ENCODE measurements around the gene BBS7.
A peak's percentile ranks its signal among the peaks of the same experiment; 100 is the strongest.

Gene BBS7, protein sequence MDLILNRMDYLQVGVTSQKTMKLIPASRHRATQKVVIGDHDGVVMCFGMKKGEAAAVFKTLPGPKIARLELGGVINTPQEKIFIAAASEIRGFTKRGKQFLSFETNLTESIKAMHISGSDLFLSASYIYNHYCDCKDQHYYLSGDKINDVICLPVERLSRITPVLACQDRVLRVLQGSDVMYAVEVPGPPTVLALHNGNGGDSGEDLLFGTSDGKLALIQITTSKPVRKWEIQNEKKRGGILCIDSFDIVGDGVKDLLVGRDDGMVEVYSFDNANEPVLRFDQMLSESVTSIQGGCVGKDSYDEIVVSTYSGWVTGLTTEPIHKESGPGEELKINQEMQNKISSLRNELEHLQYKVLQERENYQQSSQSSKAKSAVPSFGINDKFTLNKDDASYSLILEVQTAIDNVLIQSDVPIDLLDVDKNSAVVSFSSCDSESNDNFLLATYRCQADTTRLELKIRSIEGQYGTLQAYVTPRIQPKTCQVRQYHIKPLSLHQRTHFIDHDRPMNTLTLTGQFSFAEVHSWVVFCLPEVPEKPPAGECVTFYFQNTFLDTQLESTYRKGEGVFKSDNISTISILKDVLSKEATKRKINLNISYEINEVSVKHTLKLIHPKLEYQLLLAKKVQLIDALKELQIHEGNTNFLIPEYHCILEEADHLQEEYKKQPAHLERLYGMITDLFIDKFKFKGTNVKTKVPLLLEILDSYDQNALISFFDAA

GRCh38 chr4:121869841-121870822, at the start of gene BBS7:
BBS7 (minus strand) TSS chr4:121870474; CDS start chr4:121870313, 161 bp downstream.
- H3K27ac ChIP-seq, result peak within 1 kb of the TSS; percentile 10 to 96 (median 82)
- peak within 1 kb of the TSS; percentile 48 to 86 (median 74) for H3K4me3 ChIP-seq

DNA sequence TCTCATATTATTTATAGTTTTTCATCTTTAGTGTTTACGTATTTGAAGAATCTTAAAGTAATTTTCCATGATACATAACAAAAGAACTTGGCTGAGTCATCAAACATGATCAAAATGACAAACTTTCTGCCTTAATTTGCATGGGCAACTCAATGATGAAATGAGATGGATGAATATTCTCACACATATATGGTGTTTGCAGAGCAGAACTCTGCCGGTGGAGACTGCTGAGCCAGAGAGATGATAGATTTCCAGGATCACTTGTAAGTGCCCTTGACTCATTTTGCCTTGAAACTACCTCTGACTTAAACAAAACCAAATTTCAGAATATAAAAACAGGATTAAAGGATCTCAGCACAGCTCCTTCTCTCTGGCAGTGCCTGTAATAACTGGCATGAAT, 43.4 kb upstream of the BBS7 start:
- H3K27ac ChIP-seq, result no peak overlapping the region
- H3K4me3 ChIP-seq, result no peak overlapping the region

GRCh38 chr4:121908346-121908745, 38.1 kb upstream of the BBS7 start:
- Histone ChIP-seq H3K27ac (no peak overlapping the region), H3K4me3 (no peak overlapping the region)

DNA sequence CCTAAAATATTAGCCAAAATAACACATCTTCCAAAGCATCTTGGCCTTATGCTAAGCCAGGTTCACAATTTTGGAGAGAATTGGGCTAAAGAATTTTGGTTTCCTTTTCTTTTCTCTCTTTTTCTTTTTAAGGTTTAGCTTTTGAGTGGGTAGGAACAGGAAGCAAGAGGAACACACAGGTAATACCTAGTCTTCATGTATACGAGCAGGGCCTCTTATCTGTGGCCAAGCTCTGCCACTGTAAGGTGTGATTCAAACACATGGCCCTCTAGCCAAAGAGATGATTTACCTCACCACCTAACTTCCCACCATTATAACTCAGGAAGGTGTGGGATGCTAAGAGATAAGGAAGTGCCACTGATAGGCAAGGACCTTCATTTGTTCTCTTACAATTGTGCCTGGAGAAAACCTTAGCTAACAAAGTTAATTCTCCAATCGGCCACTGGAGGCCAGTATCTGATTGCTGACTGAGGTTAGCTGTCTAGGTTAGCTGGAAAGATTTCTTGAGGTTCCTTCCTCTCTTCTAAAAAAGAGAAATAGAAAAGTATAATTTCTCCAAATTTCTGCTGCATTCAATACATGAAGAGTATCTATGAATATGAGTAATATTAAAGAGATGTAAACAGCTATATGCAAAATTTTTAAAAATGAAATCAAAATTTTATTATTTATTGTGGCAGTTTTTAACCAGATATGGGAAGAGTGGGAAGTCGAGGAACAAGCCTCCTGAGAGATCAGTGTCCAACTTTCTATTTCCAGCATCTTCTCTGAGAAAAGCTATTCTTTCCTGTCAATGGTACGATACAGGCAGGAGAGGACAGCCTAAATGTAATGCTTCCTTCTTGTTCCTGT, 30.1 kb upstream of the BBS7 start:
- Histone ChIP-seq H3K4me3 (no peak overlapping the region), H3K27ac (no peak overlapping the region)

- H3K4me3 ChIP-seq, result no peak overlapping the region
Measured at GRCh38 chr4:121898150-121898549, 27.9 kb upstream of the BBS7 start.

DNA sequence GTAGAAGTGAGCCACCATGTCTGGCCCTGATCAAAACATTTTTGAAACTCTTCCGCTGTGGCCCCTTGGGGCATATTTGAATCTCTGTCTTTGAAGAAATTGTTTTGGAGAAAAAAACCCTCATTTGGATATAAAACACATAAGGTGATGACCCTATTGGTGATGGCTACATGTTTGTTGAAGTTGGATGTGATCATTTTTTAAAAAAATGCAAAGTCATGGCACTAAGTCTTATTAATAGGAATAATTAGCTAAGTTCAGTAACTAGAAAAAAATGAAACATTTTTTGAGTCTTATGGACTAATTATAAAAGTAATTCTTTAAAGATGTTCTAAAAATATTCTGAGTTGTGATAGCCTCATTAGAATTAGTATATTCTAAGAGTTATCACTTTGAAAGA, 17.9 kb upstream of the BBS7 start:
- Histone ChIP-seq H3K4me3 (no peak overlapping the region), H3K27ac (no peak overlapping the region)

More at GRCh38 chr4:121898150-121898549, 27.9 kb upstream of the BBS7 start:
- no peak overlapping the region for H3K27ac ChIP-seq

DNA sequence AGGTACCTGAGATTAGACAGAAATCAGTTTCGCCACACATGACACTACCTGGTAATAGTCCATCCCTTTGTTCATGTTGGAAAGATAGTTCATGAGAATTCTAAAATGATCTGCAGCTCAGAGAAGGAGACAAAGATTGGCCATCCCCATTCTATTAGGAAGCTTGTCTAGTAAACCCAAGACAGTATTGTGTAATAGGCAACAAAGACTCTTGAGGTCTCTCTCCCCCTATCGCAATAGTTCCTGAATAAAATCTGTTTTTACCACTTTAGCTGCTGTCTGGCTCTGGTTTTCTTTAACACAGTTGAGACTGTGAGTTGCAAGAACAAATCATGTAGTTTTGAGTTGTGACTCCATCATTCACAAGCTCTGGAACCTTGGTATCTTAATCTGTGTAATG, 14.8 kb upstream of the BBS7 start:
- no peak overlapping the region for H3K27ac ChIP-seq
- no peak overlapping the region for H3K4me3 ChIP-seq

GRCh38 chr4:121881158-121881557, 10.9 kb upstream of the BBS7 start:
- H3K4me3 ChIP-seq, result no peak overlapping the region

DNA sequence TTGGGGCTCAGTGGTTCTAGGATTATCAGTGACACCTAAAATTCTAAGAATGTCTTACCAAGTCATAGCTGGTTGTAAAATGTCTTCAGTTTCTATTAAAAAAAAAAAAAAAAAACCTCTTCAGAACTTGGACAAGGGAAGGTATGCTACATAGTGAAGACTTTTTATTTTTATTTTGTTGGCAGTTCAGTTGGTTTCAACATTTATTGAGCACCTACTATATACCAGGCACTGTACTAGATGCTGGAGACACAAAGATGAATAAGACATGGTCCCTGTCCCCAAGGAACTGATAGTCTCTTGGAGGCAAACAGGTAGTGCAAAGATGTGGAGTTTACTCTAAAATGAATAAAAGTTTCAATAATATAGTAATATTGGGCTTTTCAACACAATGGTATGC, 8.9 kb upstream of the BBS7 start:
- Histone ChIP-seq H3K4me3 (no peak overlapping the region), H3K27ac (no peak overlapping the region)

More at GRCh38 chr4:121881158-121881557, 10.9 kb upstream of the BBS7 start:
- no peak overlapping the region for H3K27ac ChIP-seq

- Histone ChIP-seq H3K27ac (no peak overlapping the region), H3K4me3 (no peak overlapping the region)
Measured at GRCh38 chr4:121877041-121877773, 6.9 kb upstream of the BBS7 start.

DNA sequence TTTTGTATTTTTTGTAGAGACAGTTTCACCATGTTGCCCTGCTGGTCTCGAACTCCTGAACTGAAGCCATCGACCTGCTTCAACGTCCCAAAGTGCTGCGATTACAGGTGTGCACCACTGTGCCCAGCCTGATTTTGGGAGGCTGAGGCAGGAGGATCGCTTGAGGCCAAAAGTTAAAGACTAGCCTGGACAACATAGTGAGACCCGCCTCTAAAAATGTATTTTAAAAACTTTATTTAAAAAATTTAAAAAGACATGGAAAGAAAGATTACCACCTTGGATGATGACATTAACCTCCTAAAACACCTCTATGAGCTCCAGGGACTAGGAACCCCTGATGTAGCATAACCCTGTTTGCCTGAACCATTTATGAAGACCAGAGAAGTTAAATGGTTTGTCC, 5.8 kb upstream of the BBS7 start:
- no peak overlapping the region for H3K4me3 ChIP-seq
- no peak overlapping the region for H3K27ac ChIP-seq

DNA sequence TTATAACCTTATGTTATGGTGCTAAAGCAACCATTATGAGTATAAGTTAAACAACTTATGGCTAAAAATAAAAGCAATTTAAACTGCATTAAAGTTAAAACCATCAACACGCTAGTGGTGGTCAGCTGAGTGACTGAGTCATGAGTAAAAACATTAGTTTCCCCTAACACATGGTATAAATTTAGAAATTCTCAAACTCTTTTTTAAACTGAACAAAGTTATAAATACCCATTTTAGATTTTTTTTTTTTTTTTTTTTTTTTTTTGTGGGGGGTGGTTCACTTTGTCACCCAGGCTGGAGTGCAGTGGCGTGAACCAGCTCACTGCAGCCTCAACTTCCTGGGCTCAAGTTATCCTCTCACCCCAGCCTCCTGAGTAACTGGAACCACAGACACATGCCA, 5.4 kb upstream of the BBS7 start:
- Histone ChIP-seq H3K4me3 (no peak overlapping the region), H3K27ac (no peak overlapping the region)

- no peak overlapping the region for H3K27ac ChIP-seq
- no peak overlapping the region for H3K4me3 ChIP-seq
Measured at GRCh38 chr4:121873604-121874003, 3.3 kb upstream of the BBS7 start.

DNA sequence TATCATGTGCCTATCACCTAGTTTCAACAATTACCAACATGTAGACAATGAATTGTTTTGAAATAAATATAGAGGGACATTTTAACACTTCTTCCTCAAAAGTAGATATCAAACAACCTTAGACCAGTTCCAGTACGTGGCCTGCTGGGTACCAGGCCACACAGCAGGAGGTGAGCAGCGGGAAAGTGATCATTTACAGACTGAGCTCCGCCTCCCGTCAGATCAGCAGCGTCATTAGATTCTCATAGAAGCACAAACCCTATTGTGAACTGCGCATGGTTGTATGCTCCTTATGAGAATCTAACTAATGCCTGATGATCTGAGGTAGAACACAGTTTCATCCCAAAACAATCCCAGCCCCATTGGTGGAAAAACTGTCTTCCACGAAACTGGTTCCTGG, 6.5 kb downstream of the BBS7 start:
- no peak overlapping the region for H3K27ac ChIP-seq
- H3K4me3 ChIP-seq, result no peak overlapping the region

DNA sequence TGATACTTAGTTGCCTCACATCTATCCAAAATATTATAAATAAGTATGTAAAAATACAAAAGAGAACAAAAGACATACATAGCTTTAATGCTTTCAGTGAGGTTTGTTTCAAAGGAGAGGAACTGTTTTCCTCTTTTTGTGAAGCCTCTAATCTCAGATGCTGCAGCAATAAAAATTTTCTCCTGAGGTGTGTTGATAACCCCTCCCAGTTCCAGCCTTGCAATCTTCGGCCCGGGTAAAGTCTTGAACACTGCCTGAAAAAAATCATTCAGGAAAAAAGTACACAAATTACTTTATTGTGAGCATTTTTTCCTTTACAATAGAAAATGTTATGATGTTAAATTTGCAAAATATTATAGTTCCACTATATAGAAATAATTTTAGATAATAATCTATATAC, 8.8 kb downstream of the BBS7 start:
- H3K27ac ChIP-seq, result no peak overlapping the region
- H3K4me3 ChIP-seq, result no peak overlapping the region

GRCh38 chr4:121860121-121860520, 10.2 kb downstream of the BBS7 start:
- Histone ChIP-seq H3K27ac (no peak overlapping the region), H3K4me3 (no peak overlapping the region)

DNA sequence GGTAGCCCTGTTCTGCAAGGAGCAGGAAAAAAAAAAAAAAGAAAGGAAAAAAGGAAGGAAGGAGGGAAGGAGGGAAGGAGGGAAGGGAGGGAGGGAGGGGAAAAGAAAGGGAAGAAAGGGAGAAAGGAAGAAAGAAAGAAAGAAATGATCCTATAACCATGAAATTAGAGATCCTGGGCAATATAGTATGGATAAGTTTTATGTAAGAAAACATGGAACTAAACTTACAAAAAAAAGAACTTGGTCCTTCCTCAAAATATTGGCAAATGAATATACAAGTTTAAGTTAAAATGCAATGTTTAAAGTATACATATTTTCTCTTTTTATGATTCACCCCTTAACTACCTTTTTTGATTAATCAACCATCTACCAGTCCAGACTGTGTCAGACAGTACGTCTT, 18.9 kb downstream of the BBS7 start:
- Histone ChIP-seq H3K4me3 (no peak overlapping the region), H3K27ac (no peak overlapping the region)

DNA sequence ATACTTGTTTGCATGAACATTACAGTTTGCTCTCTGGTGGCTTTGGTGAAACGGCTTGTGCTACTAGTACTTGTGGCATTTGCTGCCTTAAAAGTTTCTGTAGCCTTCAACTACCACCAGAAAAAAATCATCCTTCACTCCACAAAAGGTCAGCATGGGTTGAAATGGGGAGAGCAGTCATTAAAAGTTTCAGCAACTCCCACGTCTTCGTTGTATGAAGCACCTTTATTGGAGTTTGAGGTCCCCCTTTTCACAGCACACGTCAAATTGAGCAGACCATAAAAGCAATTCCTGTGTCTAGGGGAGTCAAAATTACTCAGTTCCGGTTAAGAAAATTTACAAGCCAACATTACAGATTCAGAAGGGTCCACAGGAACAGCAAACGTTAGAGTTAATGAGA, 23.6 kb downstream of the BBS7 start:
- H3K4me3 ChIP-seq, result no peak overlapping the region
- no peak overlapping the region for H3K27ac ChIP-seq

GRCh38 chr4:121842862-121843261, 27.4 kb downstream of the BBS7 start:
- no peak overlapping the region for H3K4me3 ChIP-seq
- H3K27ac ChIP-seq, result no peak overlapping the region

Data from skin epidermis (tissue), 12 donors.